VCaP (cell line): ENCODE measurements around the gene UST.

ENCODE experiments used
- H3K27ac ChIP-seq: fragments of 450-650 bp; 2 replicates; pipeline ENCODE4 v1.5.1; 2017
- TF ChIP-seq, protein P1 (sequence below): fragments of 450-650 bp; conservative IDR thresholded peaks from 2 replicates; pipeline ENCODE4 v1.5.1; 2017; ENCODE audit warnings: mild to moderate bottlenecking, moderate library complexity

UST gene

DNA sequence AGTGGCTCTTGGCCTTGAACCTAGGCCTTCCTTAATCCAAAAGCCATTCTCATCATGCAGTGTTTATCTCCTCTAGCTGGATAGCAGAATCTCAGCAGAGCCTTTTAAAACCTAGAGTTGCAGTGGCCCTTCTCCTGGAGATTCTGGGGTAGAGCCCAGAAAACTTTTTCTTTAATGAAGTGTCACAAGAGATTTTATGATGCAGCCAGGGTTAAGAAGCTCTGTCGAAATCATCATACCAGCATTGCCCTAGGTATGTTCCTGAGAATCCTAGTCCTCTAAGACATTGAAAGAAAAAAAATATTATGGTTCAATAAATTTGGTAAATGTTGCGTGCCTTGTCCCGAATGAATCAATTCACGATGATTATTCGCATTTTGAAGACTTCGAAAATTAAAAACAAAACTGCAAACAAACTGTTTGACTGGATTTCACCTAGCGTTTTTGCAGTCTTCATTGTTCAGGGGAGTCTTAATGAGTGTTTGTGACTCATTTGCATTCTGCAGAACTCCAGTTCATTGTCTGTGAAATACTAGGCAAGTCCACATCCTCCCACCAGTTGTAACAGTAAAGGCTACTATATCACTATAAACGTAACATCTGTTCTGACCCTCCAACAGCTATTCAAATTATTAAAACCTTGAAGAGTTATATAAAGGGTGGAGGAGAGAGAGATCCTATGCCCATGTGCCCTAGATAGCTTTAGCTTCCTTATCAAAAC, 198.6 kb downstream of the UST start:
- TF ChIP-seq, protein P1, sequence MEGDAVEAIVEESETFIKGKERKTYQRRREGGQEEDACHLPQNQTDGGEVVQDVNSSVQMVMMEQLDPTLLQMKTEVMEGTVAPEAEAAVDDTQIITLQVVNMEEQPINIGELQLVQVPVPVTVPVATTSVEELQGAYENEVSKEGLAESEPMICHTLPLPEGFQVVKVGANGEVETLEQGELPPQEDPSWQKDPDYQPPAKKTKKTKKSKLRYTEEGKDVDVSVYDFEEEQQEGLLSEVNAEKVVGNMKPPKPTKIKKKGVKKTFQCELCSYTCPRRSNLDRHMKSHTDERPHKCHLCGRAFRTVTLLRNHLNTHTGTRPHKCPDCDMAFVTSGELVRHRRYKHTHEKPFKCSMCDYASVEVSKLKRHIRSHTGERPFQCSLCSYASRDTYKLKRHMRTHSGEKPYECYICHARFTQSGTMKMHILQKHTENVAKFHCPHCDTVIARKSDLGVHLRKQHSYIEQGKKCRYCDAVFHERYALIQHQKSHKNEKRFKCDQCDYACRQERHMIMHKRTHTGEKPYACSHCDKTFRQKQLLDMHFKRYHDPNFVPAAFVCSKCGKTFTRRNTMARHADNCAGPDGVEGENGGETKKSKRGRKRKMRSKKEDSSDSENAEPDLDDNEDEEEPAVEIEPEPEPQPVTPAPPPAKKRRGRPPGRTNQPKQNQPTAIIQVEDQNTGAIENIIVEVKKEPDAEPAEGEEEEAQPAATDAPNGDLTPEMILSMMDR: no peak

DNA sequence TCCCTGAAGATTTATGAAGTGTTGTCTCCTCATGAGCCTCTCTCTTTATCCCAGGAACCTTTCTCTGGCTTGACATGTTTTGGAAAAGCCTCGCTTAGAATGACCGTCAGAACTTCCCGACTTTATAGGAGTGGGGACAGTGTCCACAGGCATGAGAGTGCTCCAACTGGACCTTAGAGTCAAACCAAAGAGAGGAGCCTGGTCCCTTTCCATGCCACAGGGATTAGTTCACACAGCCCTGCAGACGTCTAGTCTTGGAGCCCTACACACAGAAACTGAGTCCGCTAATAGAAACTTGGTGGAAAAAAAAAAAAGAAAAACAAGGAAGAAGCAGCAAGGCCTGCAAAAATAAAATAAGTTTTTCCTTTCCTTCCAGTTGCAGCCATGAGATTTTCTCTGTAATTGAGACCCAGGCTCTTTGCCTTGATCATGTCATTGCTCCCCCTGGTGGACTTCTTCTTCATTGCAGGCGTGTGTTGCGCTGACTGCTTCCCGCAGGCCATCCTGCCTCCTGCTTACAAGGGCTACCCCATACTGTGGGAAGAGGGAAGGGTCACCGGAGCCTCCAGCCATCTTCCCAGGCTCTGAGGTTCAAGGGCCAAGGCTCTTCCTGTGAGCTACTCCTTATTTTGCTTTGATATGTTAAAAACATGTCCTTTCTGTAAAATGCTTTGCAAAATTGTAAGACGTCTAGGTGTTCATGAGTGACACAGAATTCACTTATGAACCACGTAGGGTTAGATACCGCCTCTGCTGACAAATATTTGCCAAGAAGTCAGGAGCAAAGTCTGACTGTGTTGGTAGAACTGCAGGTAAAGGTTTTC, 201.0 kb downstream of the UST start:
- TF ChIP-seq, protein P1: peak; percentile 90

More for the DNA sequence above, 198.6 kb downstream of the UST start:
- no peak overlapping the region for H3K27ac ChIP-seq

DNA sequence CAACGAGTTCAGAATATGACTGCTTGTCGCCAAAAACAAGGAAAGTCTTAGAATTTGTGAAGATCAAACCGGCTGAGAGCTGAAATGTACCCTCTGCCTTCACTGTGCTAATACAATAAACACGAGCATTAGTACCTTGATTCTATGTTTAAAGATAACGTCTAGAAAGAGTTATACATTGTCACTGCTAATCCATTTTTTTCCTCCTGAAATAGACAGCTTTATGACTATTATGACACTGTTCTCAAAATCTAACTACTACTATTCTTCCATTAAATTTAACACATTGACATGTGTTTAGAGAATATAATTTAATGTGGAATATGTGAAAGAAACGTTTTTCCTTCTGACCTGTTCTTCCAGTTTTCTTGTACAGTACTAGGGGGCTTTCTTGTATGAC, 204.8 kb downstream of the UST start:
- 0 out of 2 replicates have a peak overlapping the region, but pooled peaks have one; percentile 3 for H3K27ac ChIP-seq
- TF ChIP-seq, protein P1: no peak

More for the DNA sequence above, 201.0 kb downstream of the UST start:
- no peak overlapping the region; the same call in 1 of the 2 replicates for H3K27ac ChIP-seq

DNA sequence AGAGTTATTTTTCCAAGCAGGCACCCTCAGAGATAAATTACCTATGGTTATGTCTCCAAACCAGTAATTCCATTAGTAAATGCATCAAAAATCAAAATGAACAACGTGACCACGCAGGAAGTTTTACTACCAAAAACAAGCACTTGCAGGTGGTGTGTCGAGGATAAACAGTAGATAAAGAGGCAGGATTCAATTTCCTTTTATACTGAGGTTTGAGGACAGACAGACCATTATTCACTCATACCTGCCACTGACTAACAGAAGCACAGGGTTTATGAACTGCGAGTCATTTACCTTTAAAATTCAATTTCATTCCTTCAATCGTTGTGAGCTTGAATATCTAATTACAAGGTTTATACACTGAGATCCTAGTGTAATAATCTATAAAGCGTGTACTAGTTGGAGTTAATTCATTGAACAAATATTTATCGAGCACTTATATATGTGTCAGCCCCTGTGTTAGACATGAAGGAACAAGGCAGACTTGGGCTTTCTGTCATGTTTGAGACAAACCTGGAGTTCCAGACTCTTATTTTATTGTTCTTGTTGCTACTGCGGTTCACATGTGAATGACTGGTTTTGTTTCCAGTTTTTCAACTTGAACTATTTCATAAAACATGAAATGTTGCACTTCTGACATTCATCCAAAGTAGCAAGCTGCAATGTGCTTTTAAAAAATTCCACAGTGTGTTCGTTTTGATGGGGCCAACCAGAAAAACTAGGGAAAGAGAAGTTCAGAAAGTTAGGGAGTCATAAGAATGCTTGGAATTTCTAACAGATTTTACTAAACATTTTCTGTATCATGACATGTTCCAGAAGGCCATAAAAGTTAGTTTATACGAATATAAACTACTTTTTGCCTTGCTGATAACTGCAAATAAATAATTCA, 205.6 kb downstream of the UST start:
- peak overlapping the region; percentile 3; the same call in 1 of the 2 replicates for H3K27ac ChIP-seq
- TF ChIP-seq, protein P1: no peak

DNA sequence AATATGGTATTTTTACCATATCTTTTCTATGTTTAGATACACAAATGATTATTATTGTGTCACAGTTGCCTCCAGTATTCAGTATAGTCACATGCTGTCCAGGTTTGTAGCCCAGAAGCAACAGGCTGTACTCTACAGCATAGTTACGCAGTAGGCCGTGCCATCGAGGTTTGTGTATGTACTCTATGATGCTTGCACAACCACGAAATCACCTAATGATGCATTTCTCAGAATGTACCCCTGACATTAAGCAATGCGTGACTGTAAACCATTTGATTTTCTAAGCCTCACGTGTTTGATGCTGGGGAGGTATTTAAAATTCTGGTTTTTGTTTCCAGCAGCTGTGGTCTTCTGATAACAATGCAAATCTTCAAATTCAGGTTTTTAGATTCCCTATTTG, 207.6 kb downstream of the UST start:
- TF ChIP-seq, protein P1: no peak

DNA sequence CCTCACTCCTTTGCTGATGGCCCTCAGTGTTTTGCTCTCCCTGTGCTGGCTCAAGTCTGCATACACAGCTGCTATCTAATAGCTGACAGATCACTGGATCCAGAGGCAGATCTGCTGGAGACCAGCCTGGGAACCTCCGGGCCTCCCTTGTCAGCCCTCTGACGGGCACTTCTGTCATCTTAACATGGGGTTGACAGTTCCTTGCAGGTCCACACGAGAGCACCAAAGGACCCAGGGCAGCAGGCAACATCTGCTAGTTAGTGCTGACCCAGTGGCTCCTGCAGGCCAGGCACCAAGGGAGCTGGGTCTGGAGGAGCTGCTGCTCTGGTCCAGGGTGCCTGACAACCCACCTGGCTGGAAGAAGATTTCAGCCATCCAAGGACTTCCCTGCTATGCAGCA, 208.1 kb downstream of the UST start:
- TF ChIP-seq, protein P1: no peak; the same call in 1 of the 2 replicates
- H3K27ac ChIP-seq: no peak overlapping the region

More for the DNA sequence above, 207.6 kb downstream of the UST start:
- no peak overlapping the region for H3K27ac ChIP-seq
